Prostate gland (tissue), 2 donors: ENCODE results near the gene COL4A6. TPM values are rescaled to one million over a fixed set of nuclear protein-coding genes. Genes with fewer than 3 reads are reported as not detected.

Source experiments
- DNase-seq: peaks from one replicate; pipeline ENCODE4 v3.0.0-alpha.2; 2019; ENCODE audit warnings: low spot score
- H3K27ac ChIP-seq, 2 donors: fragments of 200-600 bp; sonication (generic); 2 replicates each; pipeline ENCODE4 v1.5.1; 2017 to 2019
- H3K27me3 ChIP-seq: fragments of 200-600 bp; sonication (generic); replicated peaks from 2 replicates; pipeline ENCODE4 v1.5.1; 2019; ENCODE audit not compliant: insufficient read depth
- H3K36me3 ChIP-seq, 2 donors: fragments of 200-600 bp; sonication (generic); 1 replicate in 1 of 2; 2 replicates in 1 of 2; pipeline versions ENCODE4 v1.5.1 to v1.8.1; 2017 to 2019
- H3K4me1 ChIP-seq: fragments of 200-600 bp; sonication (generic); replicated peaks from 2 replicates; pipeline ENCODE4 v1.5.1; 2019
- H3K4me3 ChIP-seq, 2 donors: fragments of 200-600 bp; sonication (generic); 2 replicates each; pipeline ENCODE4 v1.5.1; 2017 to 2019
- H3K9me3 ChIP-seq: fragments of 200-600 bp; sonication (generic); 2 replicates; pipeline ENCODE4 v1.5.1; 2017
- CTCF ChIP-seq, 4 experiments: fragments of 200-600 bp in 2 of 4; fragments of 450-650 bp in 2 of 4; sonication (generic) in 2 of 4; IDR thresholded peaks; 1 replicate in 3 of 4; 2 replicates in 1 of 4; pipeline ENCODE4 v1.5.1; 2016 to 2019; ENCODE audit warnings: antibody characterized with exemption in 4 of 4, mild to moderate bottlenecking in 2 of 4, moderate library complexity in 2 of 4
- POLR2A ChIP-seq: fragments of 450-650 bp; IDR thresholded peaks from one replicate; pipeline ENCODE4 v1.6.1; 2016; ENCODE audit warnings: antibody characterized with exemption, mild to moderate bottlenecking
- POLR2AphosphoS5 ChIP-seq: sonication (generic); formaldehyde crosslinking; IDR thresholded peaks from one replicate; pipeline ENCODE4 v1.6.1; 2017; ENCODE audit warnings: antibody characterized with exemption
- WGBS: methylation state at CpG from one replicate; pipeline ENCODE4 v1.1.5; 2018; 5-methylcytosine and 5-hydroxymethylcytosine counted together
- intact Hi-C: fragments of 100-400 bp; cut with DNase I; formaldehyde crosslinking; loops from one replicate; pipeline ENCODE4 v1.14.2; 2022
- total RNA-seq, 2 donors: library from RNA; depleted of rRNA; stranded (reverse); fragments of >200 nt; gene quantifications; one replicate each; pipeline ENCODE4 v1.1.0, GENCODE V29; 2016

COL4A6 gene
- total RNA-seq, 2 donors from 2014 or later, result 13.5 to 16.7 TPM

GRCh38 chrX:108309144-108309543, 129.1 kb downstream of the COL4A6 start:
- Histone ChIP-seq H3K9me3 (no peaks in the 10 kb centered on the region), H3K4me1 (no peaks in the 10 kb centered on the region), H3K36me3 (no peaks in the 10 kb centered on the region), H3K27ac (no peak overlapping the region), H3K4me3 (no peak overlapping the region), H3K27me3 (no peaks in the 10 kb centered on the region)
- intact Hi-C loops, result loop anchor here (10.0 kb wide), 2 partner anchors 84 to 136 kb away; no protein-coding TSS in a partner anchor
- DNase-seq, result no peak
- WGBS, result 63% methylated on average over 4 of the region's 4 CpGs
- TF ChIP-seq POLR2AphosphoS5, result no peak
- TF ChIP-seq CTCF (IDR thresholded peaks at IDR 0.05), result no peak
- TF ChIP-seq POLR2A, result no peak

GRCh38 chrX:108307132-108308085, 130.8 kb downstream of the COL4A6 start:
- H3K9me3 ChIP-seq, result no peaks in the 10 kb centered on the region
- peak; percentile 55 for TF ChIP-seq POLR2AphosphoS5
- TF ChIP-seq POLR2A, result no peak
- no peaks in the 10 kb centered on the region for H3K27me3 ChIP-seq
- no peak overlapping the region for H3K27ac ChIP-seq
- H3K4me1 ChIP-seq, result no peaks in the 10 kb centered on the region
- 40% methylated on average over 6 of the region's 6 CpGs for WGBS
- intact Hi-C loops, result loop anchor here (10.0 kb wide), 2 partner anchors 83 to 137 kb away; no protein-coding TSS in a partner anchor
- DNase-seq, result peak; percentile 30
- H3K36me3 ChIP-seq, result no peaks in the 10 kb centered on the region
- H3K4me3 ChIP-seq, result no peak overlapping the region

- intact Hi-C loops, result loop anchor here (10.0 kb wide), 2 partner anchors 81 to 139 kb away; no protein-coding TSS in a partner anchor
- Histone ChIP-seq H3K27me3 (no peaks in the 10 kb centered on the region), H3K4me3 (no peak overlapping the region), H3K27ac (no peak overlapping the region), H3K36me3 (no peaks in the 10 kb centered on the region), H3K4me1 (no peaks in the 10 kb centered on the region), H3K9me3 (no peaks in the 10 kb centered on the region)
- TF ChIP-seq POLR2A, result no peak
- no peak for TF ChIP-seq POLR2AphosphoS5
- TF ChIP-seq CTCF (IDR thresholded peaks at IDR 0.05), result no peak
- DNase-seq, result no peak
These were observed 132.1 kb downstream of the COL4A6 start for GRCh38 chrX:108306086-108306485.

- WGBS, result 73% methylated on average over 2 of the region's 2 CpGs
- no peak for DNase-seq
- no peak overlapping the region for H3K4me3 ChIP-seq
- intact Hi-C loops, result loop anchor here (10.0 kb wide), 2 partner anchors 80 to 140 kb away; no protein-coding TSS in a partner anchor
- H3K4me1 ChIP-seq, result no peaks in the 10 kb centered on the region
- H3K27me3 ChIP-seq, result no peaks in the 10 kb centered on the region
- no peak for TF ChIP-seq POLR2A
- no peak for TF ChIP-seq POLR2AphosphoS5
- TF ChIP-seq CTCF (IDR thresholded peaks at IDR 0.05), result no peak
- H3K27ac ChIP-seq, result no peak overlapping the region
- H3K9me3 ChIP-seq, result no peaks in the 10 kb centered on the region
- H3K36me3 ChIP-seq, result no peaks in the 10 kb centered on the region
These were observed 133.5 kb downstream of the COL4A6 start for GRCh38 chrX:108304757-108305156.

- DNase-seq, result no peak
- no peaks in the 10 kb centered on the region for H3K9me3 ChIP-seq
- H3K4me1 ChIP-seq, result no peaks in the 10 kb centered on the region
- H3K27me3 ChIP-seq, result no peaks in the 10 kb centered on the region
- H3K27ac ChIP-seq, result no peak overlapping the region
- H3K4me3 ChIP-seq, result no peak overlapping the region
- TF ChIP-seq CTCF (IDR thresholded peaks at IDR 0.05), result peak in 2 of 4 experiments; percentile 20 to 24
- TF ChIP-seq POLR2AphosphoS5, result no peak
- no peak for TF ChIP-seq POLR2A
- H3K36me3 ChIP-seq, result no peaks in the 10 kb centered on the region
- intact Hi-C loops, result loop anchor here (10.0 kb wide), 2 partner anchors 79 to 141 kb away; no protein-coding TSS in a partner anchor
- 14% methylated on average over 5 of the region's 5 CpGs for WGBS
These were observed 134.0 kb downstream of the COL4A6 start for GRCh38 chrX:108304210-108304609.
